Esophagus (tissue), 2 donors: Measurements from ENCODE around the gene TMEM242. TPM values are rescaled to one million over a fixed set of nuclear protein-coding genes. Genes with fewer than 3 reads are reported as not detected.

Source experiments
- H3K27ac ChIP-seq, 2 donors: one replicate each; pipeline ENCODE4 v1.5.1; 2013; ENCODE audit warnings: low read depth in 2 of 2, mild to moderate bottlenecking in 2 of 2, inconsistent platforms in 1 of 2, low read length in 1 of 2, moderate library complexity in 1 of 2
- H3K27me3 ChIP-seq, 2 donors: one replicate each; pipeline ENCODE4 v1.6.1; 2013; ENCODE audit warnings: low read length in 2 of 2, control low read depth in 1 of 2, mild to moderate bottlenecking in 1 of 2; ENCODE audit not compliant: insufficient read depth in 2 of 2, control insufficient read depth in 1 of 2
- H3K36me3 ChIP-seq, 2 donors: one replicate each; pipeline ENCODE4 v1.6.1; 2013; ENCODE audit warnings: low read length in 1 of 2; ENCODE audit not compliant: control insufficient read depth in 2 of 2, insufficient read depth in 2 of 2
- H3K4me1 ChIP-seq, 2 donors: one replicate each; pipeline ENCODE4 v1.6.1; 2013; ENCODE audit warnings: low read length in 1 of 2; ENCODE audit not compliant: control insufficient read depth in 2 of 2, insufficient read depth in 2 of 2
- H3K4me3 ChIP-seq, 2 donors: one replicate each; pipeline ENCODE4 v1.5.1; 2013; ENCODE audit warnings: low read length in 2 of 2, mild to moderate bottlenecking in 2 of 2, low read depth in 1 of 2, moderate library complexity in 1 of 2
- H3K9me3 ChIP-seq, 2 donors: one replicate each; pipeline ENCODE4 v1.6.1; 2013; ENCODE audit warnings: mild to moderate bottlenecking in 2 of 2, low read depth in 1 of 2, low read length in 1 of 2, moderate library complexity in 1 of 2; ENCODE audit not compliant: control insufficient read depth in 2 of 2, insufficient read depth in 1 of 2
- WGBS, 2 donors: extraction: QIAGEN DNeasy Blood & Tissue Kit; methylation state at CpG; one replicate each; pipeline ENCODE4 v1.1.7; 2013; 5-methylcytosine and 5-hydroxymethylcytosine counted together
- polyA plus RNA-seq, 2 donors: library from polyadenylated mRNA; stranded (reverse); fragments of 200-250 nt; gene quantifications; one replicate each; pipeline ENCODE4 v1.2.3, GENCODE V29; 2013
- donor health status: healthy with polysubstance abuse.
- donor health status: Bipolar disorder and iron deficiency.

The TMEM242 gene
- polyA plus RNA-seq, 2 donors = 4.8 to 5.4 TPM

GRCh38 chr6:157240960-157241311 lies 82.4 kb downstream of the TMEM242 start:
- Histone ChIP-seq H3K4me1 (peaks cover 5 to 15% of the 10 kb centered on the region in 2 donors), H3K4me3 (no peak overlapping the region)
- WGBS, 2 donors = 56 to 63% methylated on average over 9 to 10 of the region's 10 CpGs

GRCh38 chr6:157240059-157240959 lies 83.0 kb downstream of the TMEM242 start:
- H3K4me3 ChIP-seq = peak overlapping the region in 1 of 2 donors; percentile 2
- no peaks in the 10 kb centered on the region for H3K27me3 ChIP-seq
- WGBS, 2 donors = 28 to 29% methylated on average over 28 of the region's 28 CpGs
- peaks cover 4 to 17% of the 10 kb centered on the region in 2 donors for H3K4me1 ChIP-seq
- no peaks in the 10 kb centered on the region for H3K9me3 ChIP-seq
- H3K36me3 ChIP-seq = no peaks in the 10 kb centered on the region
- H3K27ac ChIP-seq = peak overlapping the region; percentile 83 to 94

More at GRCh38 chr6:157240960-157241311, 82.4 kb downstream of the TMEM242 start:
- peak overlapping the region; percentile 83 to 94 for H3K27ac ChIP-seq
- no peaks in the 10 kb centered on the region for H3K36me3 ChIP-seq
- H3K9me3 ChIP-seq = no peaks in the 10 kb centered on the region
- no peaks in the 10 kb centered on the region for H3K27me3 ChIP-seq

DNA sequence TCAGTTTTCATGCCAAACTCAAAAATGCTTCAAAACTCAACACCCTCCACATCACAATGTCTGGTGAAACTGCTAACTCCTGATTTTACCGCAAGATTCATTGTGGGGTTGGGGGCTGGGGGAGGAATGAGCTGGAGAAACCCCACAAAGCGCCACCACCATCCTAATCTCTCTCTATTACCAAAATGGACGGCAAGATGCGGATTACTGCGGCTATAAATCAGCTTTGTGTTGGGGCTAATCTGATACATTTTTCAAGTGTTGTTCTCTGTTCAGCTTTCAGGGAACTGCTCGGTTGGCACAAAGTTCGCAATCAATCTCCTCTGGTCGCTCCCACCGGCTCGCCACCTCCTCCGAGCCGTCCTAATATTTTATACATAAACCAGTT lies 83.7 kb downstream of the TMEM242 start:
- H3K4me3 ChIP-seq = no peak overlapping the region
- 68 to 78% methylated on average over 12 of the region's 12 CpGs for WGBS, 2 donors
- no peaks in the 10 kb centered on the region for H3K9me3 ChIP-seq
- H3K4me1 ChIP-seq = peaks cover 4 to 18% of the 10 kb centered on the region in 2 donors
- peak overlapping the region; percentile 83 to 94 for H3K27ac ChIP-seq
- no peaks in the 10 kb centered on the region for H3K36me3 ChIP-seq
- no peaks in the 10 kb centered on the region for H3K27me3 ChIP-seq

Other genes with a start within 250 kb of the TMEM242 start
- 1 to 10 TPM; 2.9 to 3.7 TPM for gene ZDHHC14, start 57.7 kb upstream of the TMEM242 start, polyA plus RNA-seq